Parathyroid adenoma (tissue), 2 donors: ENCODE data around the gene RARRES2.

Source experiments
- H2AFZ ChIP-seq: fragments of 300-600 bp; sonication (generic); one replicate; pipeline ENCODE4 v1.7.0; 2017; ENCODE audit warnings: antibody characterized with exemption, mild to moderate bottlenecking
- H3K27ac ChIP-seq: fragments of 300-600 bp; sonication (generic); one replicate; pipeline ENCODE4 v1.7.0; 2017
- H3K27me3 ChIP-seq: fragments of 300-600 bp; sonication (generic); one replicate; pipeline ENCODE4 v1.7.0; 2017; ENCODE audit warnings: low read length; ENCODE audit not compliant: control insufficient read depth, insufficient read depth
- H3K36me3 ChIP-seq: fragments of 300-600 bp; sonication (generic); one replicate; pipeline ENCODE4 v1.7.0; 2017; ENCODE audit warnings: low read length; ENCODE audit not compliant: control insufficient read depth, insufficient read depth
- H3K4me1 ChIP-seq: fragments of 300-600 bp; sonication (generic); one replicate; pipeline ENCODE4 v1.7.0; 2017; ENCODE audit warnings: control low read depth
- H3K4me2 ChIP-seq: fragments of 300-600 bp; sonication (generic); one replicate; pipeline ENCODE4 v1.7.0; 2017; ENCODE audit warnings: low read length
- H3K4me3 ChIP-seq: fragments of 300-600 bp; sonication (generic); one replicate; pipeline ENCODE4 v1.7.0; 2017; ENCODE audit warnings: low read depth, low read length
- H3K79me2 ChIP-seq: fragments of 300-600 bp; sonication (generic); one replicate; pipeline ENCODE4 v1.7.0; 2017; ENCODE audit warnings: control low read depth
- H3K9ac ChIP-seq: fragments of 300-600 bp; sonication (generic); one replicate; pipeline ENCODE4 v1.7.0; 2017; ENCODE audit warnings: mild to moderate bottlenecking
- H3K9me3 ChIP-seq: fragments of 300-600 bp; sonication (generic); one replicate; pipeline ENCODE4 v1.7.0; 2017; ENCODE audit warnings: low read length; ENCODE audit not compliant: control insufficient read depth
- TF ChIP-seq, protein P1 (sequence below): fragments of 300-600 bp; sonication (generic); IDR thresholded peaks from one replicate; pipeline ENCODE4 v1.7.0; 2017; ENCODE audit warnings: antibody characterized with exemption, mild to moderate bottlenecking
- donor health status: primary hyperparathyroidism.

RARRES2 gene

GRCh38 chr7:150361807-150362621, 20.6 kb upstream of the RARRES2 start:
- no peaks in the 10 kb centered on the region for H3K36me3 ChIP-seq
- H3K79me2 ChIP-seq, result no peaks in the 10 kb centered on the region
- no peaks in the 10 kb centered on the region for H3K27me3 ChIP-seq
- no peak overlapping the region for H3K27ac ChIP-seq
- no peak overlapping the region for H3K4me2 ChIP-seq
- no peaks in the 10 kb centered on the region for H3K9me3 ChIP-seq
- TF ChIP-seq, protein P1, sequence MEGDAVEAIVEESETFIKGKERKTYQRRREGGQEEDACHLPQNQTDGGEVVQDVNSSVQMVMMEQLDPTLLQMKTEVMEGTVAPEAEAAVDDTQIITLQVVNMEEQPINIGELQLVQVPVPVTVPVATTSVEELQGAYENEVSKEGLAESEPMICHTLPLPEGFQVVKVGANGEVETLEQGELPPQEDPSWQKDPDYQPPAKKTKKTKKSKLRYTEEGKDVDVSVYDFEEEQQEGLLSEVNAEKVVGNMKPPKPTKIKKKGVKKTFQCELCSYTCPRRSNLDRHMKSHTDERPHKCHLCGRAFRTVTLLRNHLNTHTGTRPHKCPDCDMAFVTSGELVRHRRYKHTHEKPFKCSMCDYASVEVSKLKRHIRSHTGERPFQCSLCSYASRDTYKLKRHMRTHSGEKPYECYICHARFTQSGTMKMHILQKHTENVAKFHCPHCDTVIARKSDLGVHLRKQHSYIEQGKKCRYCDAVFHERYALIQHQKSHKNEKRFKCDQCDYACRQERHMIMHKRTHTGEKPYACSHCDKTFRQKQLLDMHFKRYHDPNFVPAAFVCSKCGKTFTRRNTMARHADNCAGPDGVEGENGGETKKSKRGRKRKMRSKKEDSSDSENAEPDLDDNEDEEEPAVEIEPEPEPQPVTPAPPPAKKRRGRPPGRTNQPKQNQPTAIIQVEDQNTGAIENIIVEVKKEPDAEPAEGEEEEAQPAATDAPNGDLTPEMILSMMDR, result no peak
- no peak overlapping the region for H3K4me3 ChIP-seq
- H2AFZ ChIP-seq, result no peak overlapping the region
- no peak overlapping the region for H3K9ac ChIP-seq
- H3K4me1 ChIP-seq, result no peaks in the 10 kb centered on the region

DNA sequence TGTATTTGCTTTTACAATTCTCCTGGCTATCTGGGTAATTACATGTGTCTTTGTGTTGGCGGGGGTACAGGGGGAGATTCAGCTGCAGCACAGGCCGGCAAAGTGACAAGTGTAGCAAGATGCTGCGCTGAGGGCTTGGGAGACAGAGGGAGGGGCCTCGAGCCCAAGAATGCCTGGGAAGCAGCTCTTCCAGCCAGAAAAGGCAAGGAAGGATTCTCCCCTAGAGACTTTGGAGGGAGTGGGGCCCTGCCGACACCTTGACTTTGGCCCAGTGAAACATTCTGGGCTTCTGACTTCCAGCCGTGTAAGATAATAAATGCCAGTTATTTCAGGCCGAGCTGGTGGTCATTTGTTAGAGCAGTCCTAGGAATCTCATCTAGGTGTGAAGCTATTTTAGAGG, 20.0 kb upstream of the RARRES2 start:
- no peak overlapping the region for H2AFZ ChIP-seq
- H3K79me2 ChIP-seq, result no peaks in the 10 kb centered on the region
- H3K27ac ChIP-seq, result no peak overlapping the region
- H3K9ac ChIP-seq, result no peak overlapping the region
- no peaks in the 10 kb centered on the region for H3K36me3 ChIP-seq
- no peak overlapping the region for H3K4me3 ChIP-seq
- H3K4me1 ChIP-seq, result no peaks in the 10 kb centered on the region
- no peaks in the 10 kb centered on the region for H3K9me3 ChIP-seq
- TF ChIP-seq, protein P1, result no peak
- H3K4me2 ChIP-seq, result no peak overlapping the region
- H3K27me3 ChIP-seq, result no peaks in the 10 kb centered on the region

GRCh38 chr7:150360363-150361058, 19.1 kb upstream of the RARRES2 start:
- H3K79me2 ChIP-seq, result no peaks in the 10 kb centered on the region
- H3K27ac ChIP-seq, result no peak overlapping the region
- H3K27me3 ChIP-seq, result no peaks in the 10 kb centered on the region
- H3K4me2 ChIP-seq, result no peak overlapping the region
- no peaks in the 10 kb centered on the region for H3K4me1 ChIP-seq
- H2AFZ ChIP-seq, result no peak overlapping the region
- H3K9me3 ChIP-seq, result no peaks in the 10 kb centered on the region
- no peak overlapping the region for H3K4me3 ChIP-seq
- no peak overlapping the region for H3K9ac ChIP-seq
- TF ChIP-seq, protein P1, result no peak
- no peaks in the 10 kb centered on the region for H3K36me3 ChIP-seq

- no peaks in the 10 kb centered on the region for H3K4me1 ChIP-seq
- H3K79me2 ChIP-seq, result no peaks in the 10 kb centered on the region
- H2AFZ ChIP-seq, result no peak overlapping the region
- no peaks in the 10 kb centered on the region for H3K36me3 ChIP-seq
- TF ChIP-seq, protein P1, result no peak
- no peaks in the 10 kb centered on the region for H3K9me3 ChIP-seq
- H3K9ac ChIP-seq, result no peak overlapping the region
- H3K27ac ChIP-seq, result no peak overlapping the region
- no peaks in the 10 kb centered on the region for H3K27me3 ChIP-seq
- no peak overlapping the region for H3K4me2 ChIP-seq
- no peak overlapping the region for H3K4me3 ChIP-seq
Observed at GRCh38 chr7:150359622-150360362, 18.4 kb upstream of the RARRES2 start.
